ENCODE measurements around the gene FRMPD1. TPM values are rescaled to one million over a fixed set of nuclear protein-coding genes. Genes with fewer than 3 reads are reported as not detected.

Gene FRMPD1
- total and polyA plus RNA-seq, 4 donors = 0.06 to 0.25 (median 0.06) TPM; not detected in 1

GRCh38 chr9:37623267-37623666, 27.5 kb upstream of the FRMPD1 start:
- no peak for DNase-seq
- Histone ChIP-seq H3K9me3 (ENCODE audit: control insufficient read depth in 4 of 4, insufficient read depth in 3 of 4, low read length in 3 of 4) (no peaks in the 10 kb centered on the region), H3K9ac (ENCODE audit: insufficient read depth in 1 of 2, low read length in 2 of 2) (no peak overlapping the region), H3K4me3 (no peak overlapping the region), H3K27me3 (ENCODE audit: control insufficient read depth in 3 of 3, insufficient read depth in 3 of 3, low read length in 2 of 3) (peaks cover 0 to 4% (median 3%) of the 10 kb centered on the region in 3 donors), H3K27ac (ENCODE audit: low read depth in 1 of 2, low read length in 1 of 2) (no peak overlapping the region), H3K4me1 (ENCODE audit: control insufficient read depth in 5 of 5, insufficient read depth in 5 of 5, low read length in 5 of 5) (peaks cover 0 to 2% (median 0%) of the 10 kb centered on the region in 5 donors), H3K36me3 (ENCODE audit: control insufficient read depth in 4 of 4, insufficient read depth in 4 of 4, low read length in 4 of 4) (no peaks in the 10 kb centered on the region)
- ATAC-seq (ENCODE audit: insufficient read depth, low FRiP score) = no peak
- WGBS, 2 donors = 82 to 83% methylated on average over 2 of the region's 2 CpGs
- no peak for TF ChIP-seq CTCF (IDR thresholded peaks at IDR 0.05; ENCODE audit: control extremely low read depth, extremely low read depth)

- H3K4me3 ChIP-seq = no peak overlapping the region
- H3K4me1 ChIP-seq (ENCODE audit: control insufficient read depth in 5 of 5, insufficient read depth in 5 of 5, low read length in 5 of 5) = peaks cover 0 to 2% (median 0%) of the 10 kb centered on the region in 5 donors
- no peak for TF ChIP-seq CTCF (IDR thresholded peaks at IDR 0.05; ENCODE audit: control extremely low read depth, extremely low read depth)
- no peaks in the 10 kb centered on the region for H3K36me3 ChIP-seq (ENCODE audit: control insufficient read depth in 4 of 4, insufficient read depth in 4 of 4, low read length in 4 of 4)
- no peak for ATAC-seq (ENCODE audit: insufficient read depth, low FRiP score)
- WGBS, 2 donors = 77 to 95% methylated on average over 1 of the region's 1 CpG
- H3K9me3 ChIP-seq (ENCODE audit: control insufficient read depth in 4 of 4, insufficient read depth in 3 of 4, low read length in 3 of 4) = no peaks in the 10 kb centered on the region
- H3K27ac ChIP-seq (ENCODE audit: low read depth in 1 of 2, low read length in 1 of 2) = no peak overlapping the region
- H3K27me3 ChIP-seq (ENCODE audit: control insufficient read depth in 3 of 3, insufficient read depth in 3 of 3, low read length in 2 of 3) = peaks cover 0 to 4% (median 3%) of the 10 kb centered on the region in 3 donors
- H3K9ac ChIP-seq (ENCODE audit: insufficient read depth in 1 of 2, low read length in 2 of 2) = no peak overlapping the region
- DNase-seq = no peak
Observed at GRCh38 chr9:37624073-37624472, 26.7 kb upstream of the FRMPD1 start.

- 31 to 55% methylated on average over 5 of the region's 5 CpGs for WGBS, 2 donors
- no peak for ATAC-seq (ENCODE audit: insufficient read depth, low FRiP score)
- TF ChIP-seq CTCF (IDR thresholded peaks at IDR 0.05; ENCODE audit: control extremely low read depth, extremely low read depth) = no peak
Observed at GRCh38 chr9:37625036-37625757, 25.6 kb upstream of the FRMPD1 start.

More at GRCh38 chr9:37625036-37625757, 25.6 kb upstream of the FRMPD1 start:
- Histone ChIP-seq H3K4me1 (ENCODE audit: control insufficient read depth in 5 of 5, insufficient read depth in 5 of 5, low read length in 5 of 5) (peaks cover 0 to 2% (median 0%) of the 10 kb centered on the region in 5 donors), H3K9me3 (ENCODE audit: control insufficient read depth in 4 of 4, insufficient read depth in 3 of 4, low read length in 3 of 4) (no peaks in the 10 kb centered on the region), H3K36me3 (ENCODE audit: control insufficient read depth in 4 of 4, insufficient read depth in 4 of 4, low read length in 4 of 4) (no peaks in the 10 kb centered on the region), H3K4me3 (no peak overlapping the region), H3K27me3 (ENCODE audit: control insufficient read depth in 3 of 3, insufficient read depth in 3 of 3, low read length in 2 of 3) (peaks cover 0 to 4% (median 3%) of the 10 kb centered on the region in 3 donors), H3K9ac (ENCODE audit: insufficient read depth in 1 of 2, low read length in 2 of 2) (no peak overlapping the region), H3K27ac (ENCODE audit: low read depth in 1 of 2, low read length in 1 of 2) (no peak overlapping the region)
- no peak for DNase-seq
